NCI-H1048 (cell line): ENCODE measurements around the gene HDAC7.
"Not testable (repeated sequence)": the region's sequence is repeated elsewhere in the genome, so short reads cannot be mapped to it uniquely, and the experiment has no call there.

Source experiments
- DNase-seq: peaks from one replicate; lab custom pipeline; 2025; lab: John Stamatoyannopoulos, UW

HDAC7 gene

GRCh38 chr12:47828976-47829482, 9.3 kb upstream of the HDAC7 start:
- DNase-seq = no peak

GRCh38 chr12:47828008-47828975, 8.6 kb upstream of the HDAC7 start:
- no peak for DNase-seq

DNA sequence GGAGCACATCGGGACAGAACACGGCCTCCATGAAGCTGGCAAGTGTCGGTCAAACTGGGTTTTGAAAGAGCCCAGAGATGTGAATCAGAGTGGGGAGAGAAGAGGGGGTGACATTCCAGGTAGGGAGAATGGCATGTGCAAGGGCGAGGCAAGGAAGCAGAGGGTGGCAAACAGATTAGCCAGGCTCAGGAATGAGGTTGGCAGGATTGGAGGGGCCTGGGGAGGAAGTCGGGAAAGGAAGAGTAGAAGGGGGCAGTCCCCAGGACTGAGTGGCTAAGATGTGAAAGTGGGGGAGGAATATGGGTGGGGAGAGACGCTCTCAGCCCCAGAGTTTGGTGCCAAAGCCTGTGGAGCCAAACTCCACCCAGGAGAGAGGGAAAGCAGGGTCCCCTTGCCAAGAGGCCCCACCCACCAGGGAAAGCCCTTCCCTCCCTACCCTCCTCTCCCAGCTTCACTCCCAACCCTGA, 5.5 kb upstream of the HDAC7 start:
- no peak for DNase-seq

DNA sequence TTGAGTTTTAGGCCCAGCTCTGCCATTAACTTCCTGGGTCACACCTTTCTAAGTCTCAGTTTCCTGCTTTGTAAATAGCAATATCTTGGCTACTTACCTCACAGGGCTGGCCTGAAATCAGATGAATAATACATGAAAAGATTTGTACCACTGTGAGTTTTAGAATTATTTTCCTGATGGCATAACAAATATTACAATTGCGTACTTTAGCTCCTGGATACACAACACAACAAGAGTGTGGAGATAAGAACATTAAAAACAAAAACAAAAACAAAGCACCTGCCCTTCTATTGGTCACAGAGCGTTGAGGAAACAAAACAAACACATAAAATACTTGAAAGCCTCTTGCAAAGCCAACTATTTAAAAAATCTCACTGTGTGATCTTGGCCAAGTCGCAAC, 4.9 kb upstream of the HDAC7 start:
- DNase-seq = no peak

DNA sequence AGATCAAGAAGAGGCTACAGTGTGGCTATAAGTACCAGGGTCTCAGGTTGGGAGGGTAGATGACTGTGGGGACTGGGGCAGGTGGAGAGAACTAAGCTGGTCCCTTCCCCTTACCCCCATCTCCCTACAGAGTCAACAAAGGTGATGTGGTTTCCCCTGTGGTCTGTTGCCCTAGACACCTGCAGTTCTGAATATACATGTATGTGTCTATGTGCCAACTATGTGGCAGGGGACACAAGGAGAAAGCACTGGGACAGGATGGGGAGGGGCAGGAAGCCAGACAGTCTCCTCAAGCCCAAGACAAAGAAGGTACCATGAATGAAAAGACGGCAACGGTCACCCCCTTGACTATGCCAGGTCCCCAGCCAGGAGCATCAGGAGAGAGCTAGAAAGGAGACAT, 4.5 kb upstream of the HDAC7 start:
- no peak for DNase-seq

- no peak for DNase-seq
Observed at GRCh38 chr12:47823422-47824086, 3.9 kb upstream of the HDAC7 start.

DNA sequence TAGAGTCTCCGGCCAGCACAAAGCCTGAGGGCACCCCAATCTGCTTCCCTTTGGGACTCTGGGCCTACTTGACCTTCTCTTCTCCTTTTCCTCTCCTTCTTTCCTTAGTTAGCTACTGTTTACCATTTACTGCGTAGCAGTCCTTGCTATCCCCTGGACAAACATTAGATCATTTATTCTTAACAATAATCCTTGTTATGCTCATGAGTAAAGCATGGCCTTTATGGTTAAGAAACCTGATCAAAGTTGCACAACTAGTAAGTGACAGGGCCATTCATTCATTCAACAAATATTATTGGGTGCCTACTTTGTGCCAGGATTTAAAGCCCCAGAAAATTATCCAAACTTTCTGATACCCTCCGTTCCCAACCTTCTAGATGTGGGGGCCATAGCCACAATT, 3.2 kb upstream of the HDAC7 start:
- DNase-seq = no peak

- DNase-seq = no peak
Observed at GRCh38 chr12:47822401-47822800, 2.7 kb upstream of the HDAC7 start.

GRCh38 chr12:47821346-47821706, 1.6 kb upstream of the HDAC7 start:
- no peak for DNase-seq

DNA sequence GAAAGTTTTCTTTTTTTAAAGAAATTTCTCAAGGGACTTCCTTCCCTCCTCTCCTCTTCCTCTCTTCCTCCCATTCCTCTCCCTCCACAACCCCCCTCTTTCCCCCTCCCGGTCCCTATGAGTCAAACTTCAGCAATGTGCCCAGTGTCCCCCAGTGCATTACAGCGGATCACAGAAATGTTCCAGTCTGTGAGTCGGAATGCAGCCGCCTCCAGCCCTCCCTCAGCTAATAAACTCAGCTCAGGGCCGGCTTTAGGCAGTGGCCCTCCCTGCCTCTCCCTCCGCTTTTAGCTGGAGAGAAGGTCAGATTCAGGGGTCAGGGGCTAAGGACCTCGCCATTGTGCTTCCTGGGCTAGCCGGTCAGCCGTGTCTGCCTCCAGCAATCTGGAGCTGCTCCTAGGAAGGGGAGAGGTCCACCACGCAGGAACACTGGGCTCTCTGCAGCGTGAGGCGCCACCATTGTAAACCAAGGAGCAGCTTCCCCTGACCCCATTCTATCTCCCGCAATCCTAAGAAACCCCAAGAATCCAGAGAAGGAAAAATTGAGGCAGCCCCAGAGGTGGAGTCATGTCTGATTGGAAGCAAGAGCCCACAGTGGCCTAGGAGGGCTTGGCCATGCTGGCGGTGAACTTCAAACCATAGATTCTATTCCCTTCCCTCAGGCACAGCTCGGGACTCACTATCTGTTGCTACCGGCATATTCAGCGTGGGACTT, 1.1 kb upstream of the HDAC7 start:
- no peak for DNase-seq

DNA sequence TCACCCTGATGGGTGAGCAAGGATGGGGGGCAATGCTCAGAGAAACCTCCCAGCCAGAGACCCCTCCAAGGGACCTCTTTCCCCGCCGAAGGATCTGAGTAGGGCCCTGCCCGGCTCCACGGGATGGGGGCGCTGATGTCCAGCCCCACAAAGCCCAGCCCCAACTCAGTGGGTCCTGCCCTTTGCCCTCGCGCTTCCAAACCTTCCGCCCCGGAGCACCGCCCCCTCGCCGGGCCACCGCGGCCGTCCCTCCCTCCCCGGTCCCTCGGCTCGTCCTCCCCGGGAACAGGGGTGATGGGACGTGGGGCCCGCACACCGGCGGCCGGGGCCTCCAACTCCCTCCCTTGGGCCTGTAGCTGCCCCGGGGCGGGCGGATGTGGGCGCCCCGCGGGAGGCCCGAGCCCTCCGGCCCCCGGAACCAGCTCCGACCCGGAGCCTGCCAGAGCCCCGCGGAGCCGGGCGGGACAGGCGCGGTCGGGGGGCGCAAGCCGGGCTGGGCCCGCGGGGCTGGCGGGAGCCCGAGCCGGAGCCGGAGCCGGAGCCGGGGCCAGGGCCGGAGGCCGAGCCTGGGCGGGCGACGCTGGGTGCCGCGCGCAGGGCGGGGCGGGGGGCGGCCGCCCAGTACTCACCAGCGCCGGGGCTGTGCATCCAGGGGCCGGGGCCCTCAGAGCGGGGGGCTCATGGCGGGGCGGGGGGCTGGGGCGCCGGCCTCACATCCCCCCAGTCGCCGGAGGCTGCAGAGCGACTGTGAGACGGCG, 386 bp downstream of the HDAC7 start:
- no peak for DNase-seq

- no peak for DNase-seq
Observed at GRCh38 chr12:47818467-47819137, 1.1 kb downstream of the HDAC7 start.

DNA sequence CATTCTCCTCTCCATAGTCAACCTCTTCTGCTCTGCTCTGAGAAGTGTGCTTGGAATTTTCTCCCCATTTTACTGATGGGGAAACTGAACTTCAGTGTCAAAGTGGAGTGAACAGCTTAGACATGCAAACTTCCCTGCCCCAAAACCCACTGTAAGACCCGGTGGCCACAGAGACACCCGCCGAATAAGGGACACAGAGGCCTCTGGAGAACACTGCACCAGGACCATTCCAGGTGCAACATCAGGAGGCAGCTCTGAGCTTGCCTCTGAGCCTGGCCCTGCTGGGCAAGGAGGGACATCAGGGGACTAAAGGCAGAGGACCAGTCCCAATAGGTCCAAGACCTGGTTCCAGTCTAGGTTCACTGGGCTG, 1.7 kb downstream of the HDAC7 start:
- DNase-seq = no peak

DNA sequence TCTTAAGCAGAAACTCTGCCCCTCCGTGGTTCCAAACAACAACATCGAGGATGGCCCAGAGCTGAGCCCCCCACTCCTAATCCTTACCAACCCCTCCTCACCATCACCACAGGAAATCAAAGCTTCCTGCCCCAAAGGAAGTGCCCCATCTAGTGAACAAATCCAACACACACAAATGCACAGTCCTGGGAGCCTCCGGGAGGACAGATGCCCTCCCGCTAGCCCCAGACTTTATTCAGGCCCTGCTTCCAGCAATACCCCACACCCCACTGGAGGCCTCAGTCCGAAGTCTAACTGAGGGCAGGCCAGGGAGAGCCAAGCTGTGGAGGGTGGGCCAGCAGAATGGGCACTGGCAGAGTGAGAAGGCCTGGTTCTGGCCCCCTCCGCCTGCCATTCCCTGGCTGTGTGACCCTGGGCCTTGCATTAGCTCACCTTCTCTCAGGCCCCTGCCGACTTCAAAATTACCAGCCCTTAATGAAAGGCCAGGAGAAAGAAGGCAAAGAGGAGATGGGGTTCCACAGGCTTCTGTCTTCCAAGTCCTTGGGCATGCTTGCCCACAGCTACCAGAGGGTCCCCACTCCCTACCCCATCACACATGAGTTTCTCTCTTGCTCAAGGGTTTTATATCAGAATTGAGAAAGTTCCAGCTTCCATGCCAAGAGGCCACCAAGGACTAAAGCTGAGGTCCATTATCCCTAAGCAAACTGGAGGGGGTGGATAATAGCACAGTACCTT, 2.3 kb downstream of the HDAC7 start:
- no peak for DNase-seq

- no peak for DNase-seq
Observed at GRCh38 chr12:47816403-47817271, 3.1 kb downstream of the HDAC7 start.

- DNase-seq = not testable (repeated sequence)
Observed at GRCh38 chr12:47815447-47815846, 4.3 kb downstream of the HDAC7 start.

DNA sequence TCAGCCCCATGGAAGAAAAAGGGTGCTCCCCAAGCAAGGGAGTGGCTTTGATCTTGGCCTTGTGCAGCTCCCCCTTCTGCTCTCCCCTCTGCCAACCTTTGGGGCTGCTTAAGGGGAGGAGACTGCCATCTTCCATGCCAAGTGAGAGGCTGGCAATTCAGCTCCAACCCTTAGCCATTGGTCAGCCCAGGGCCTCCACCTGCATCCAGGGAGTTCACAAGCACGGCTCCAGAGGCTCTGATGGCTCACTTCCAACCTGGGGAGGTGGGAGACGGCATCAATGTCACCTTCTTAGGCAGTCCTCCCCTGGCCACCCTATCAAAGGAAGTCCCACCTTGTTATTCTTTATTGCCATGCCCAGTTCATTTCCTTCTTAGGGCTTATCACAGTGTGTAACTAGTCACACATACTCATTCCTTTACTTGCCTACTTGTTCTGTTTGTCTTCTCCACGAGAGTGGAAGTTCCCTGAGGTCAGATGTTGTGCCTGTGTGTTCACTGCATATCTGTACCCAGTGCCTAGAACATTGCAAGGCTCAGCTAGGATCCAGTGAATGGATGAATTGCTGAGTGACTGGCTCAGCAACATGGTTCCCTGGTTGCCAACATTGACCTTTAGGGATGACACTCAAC, 5.0 kb downstream of the HDAC7 start:
- DNase-seq = no peak

DNA sequence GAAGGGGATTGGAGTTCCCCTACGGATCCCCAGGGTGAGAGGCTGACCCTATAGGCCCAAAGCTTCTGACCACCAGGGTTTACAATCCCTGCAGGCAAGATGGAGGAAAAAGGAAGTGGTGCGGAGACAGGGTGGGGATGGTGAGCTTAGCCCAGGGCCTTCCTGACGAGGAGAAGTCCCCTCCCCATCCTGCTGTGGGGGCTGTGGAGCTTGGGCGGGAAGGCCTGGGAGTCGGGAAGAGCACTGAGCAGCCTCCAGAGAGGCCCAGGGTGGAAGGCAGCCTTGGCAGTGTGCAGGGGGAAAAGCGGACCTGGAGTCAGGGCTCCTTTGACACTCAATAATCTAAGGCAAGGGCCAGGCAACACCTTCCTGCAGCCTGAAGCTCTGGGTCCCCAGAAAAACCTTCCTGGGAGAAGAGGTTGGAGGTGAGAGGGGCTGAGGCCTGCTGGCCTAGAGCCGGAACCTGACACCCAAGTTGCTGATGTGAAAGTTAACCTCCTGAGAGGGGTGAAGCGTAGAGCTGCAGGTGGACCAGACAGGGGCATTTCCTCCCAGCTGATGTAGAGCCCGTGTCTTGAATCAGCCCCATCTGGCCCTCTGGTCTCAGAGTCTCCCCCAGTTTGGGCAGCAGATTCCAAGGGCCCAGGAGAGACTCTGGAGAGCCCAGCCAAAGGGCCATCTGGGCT, 6.0 kb downstream of the HDAC7 start:
- no peak for DNase-seq
